Type B pancreatic cell (in vitro differentiated cells): Measurements from ENCODE around the gene CFDP1. TPM values are rescaled to one million over a fixed set of nuclear protein-coding genes. Genes with fewer than 3 reads are reported as not detected.

ENCODE experiments used
- DNase-seq: peaks from one replicate; pipeline ENCODE4 v3.0.0; 2021; ENCODE audit warnings: mixed read lengths; ENCODE audit not compliant: unreplicated experiment; ENCODE audit errors: extremely low spot score
- H3K27ac Mint-ChIP-seq: 2 replicates; pipeline ENCODE4 v1.8.0; 2021; ENCODE audit warnings: mild to moderate bottlenecking, mixed read lengths
- H3K27me3 Mint-ChIP-seq: 2 replicates; pipeline ENCODE4 v1.8.0; 2021; ENCODE audit warnings: mixed read lengths
- H3K36me3 Mint-ChIP-seq: 2 replicates; pipeline ENCODE4 v1.8.0; 2021; ENCODE audit warnings: mixed read lengths
- H3K4me1 Mint-ChIP-seq: one replicate; pipeline ENCODE4 v1.8.0; 2021; ENCODE audit warnings: mixed read lengths; ENCODE audit not compliant: unreplicated experiment
- H3K4me3 Mint-ChIP-seq: 2 replicates; pipeline ENCODE4 v1.8.0; 2021; ENCODE audit warnings: mild to moderate bottlenecking, mixed read lengths
- H3K9me3 Mint-ChIP-seq: 2 replicates; pipeline ENCODE4 v1.8.0; 2021; ENCODE audit warnings: mixed read lengths
- total RNA-seq: library from RNA; stranded (reverse); gene quantifications from 2 replicates; pipeline ENCODE4 v1.2.1, GENCODE V29; 2021; ENCODE audit warnings: low replicate concordance
- TF ChIP-seq, protein P1 (sequence below): fragments of 200-600 bp; sonication (generic); conservative IDR thresholded peaks from 2 replicates; pipeline ENCODE4 v1.5.0; 2021; ENCODE audit warnings: antibody characterized with exemption, mild to moderate bottlenecking

CFDP1 gene
- total RNA-seq, 1 donor from 2014 or later = 84.9 TPM

DNA sequence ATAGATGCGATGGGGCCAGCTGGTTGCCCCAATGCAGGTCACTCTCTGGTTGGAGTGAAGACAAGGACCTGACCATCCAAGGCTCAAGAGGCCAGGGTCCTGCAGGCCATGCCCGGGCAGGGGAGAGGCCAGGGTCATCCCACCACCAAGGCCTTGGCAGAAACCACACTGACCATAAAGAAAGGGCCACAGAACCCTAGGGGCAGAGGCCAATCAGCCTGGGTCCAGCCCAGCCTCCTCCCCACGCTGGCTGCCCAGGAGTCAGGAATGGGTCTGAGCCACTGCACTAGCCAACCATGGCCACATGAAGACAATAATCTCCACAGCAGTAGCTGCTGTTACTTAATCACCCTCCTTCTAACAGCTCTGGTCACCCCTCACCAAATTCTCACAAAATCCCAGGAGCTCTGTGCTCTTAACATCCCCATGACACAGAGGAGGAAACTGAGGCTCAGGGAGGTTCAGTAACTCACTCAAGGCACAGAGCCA lies 171.7 kb downstream of the CFDP1 start:
- Mint-ChIP-seq H3K27me3 (no peaks in the 10 kb centered on the region), H3K4me1 (peaks cover 44% of the 10 kb centered on the region), H3K4me3 (peak overlapping the region; percentile 39), H3K36me3 (no peaks in the 10 kb centered on the region), H3K9me3 (no peaks in the 10 kb centered on the region), H3K27ac (peak overlapping the region; percentile 66)
- peak; percentile 47 for DNase-seq
- TF ChIP-seq, protein P1, sequence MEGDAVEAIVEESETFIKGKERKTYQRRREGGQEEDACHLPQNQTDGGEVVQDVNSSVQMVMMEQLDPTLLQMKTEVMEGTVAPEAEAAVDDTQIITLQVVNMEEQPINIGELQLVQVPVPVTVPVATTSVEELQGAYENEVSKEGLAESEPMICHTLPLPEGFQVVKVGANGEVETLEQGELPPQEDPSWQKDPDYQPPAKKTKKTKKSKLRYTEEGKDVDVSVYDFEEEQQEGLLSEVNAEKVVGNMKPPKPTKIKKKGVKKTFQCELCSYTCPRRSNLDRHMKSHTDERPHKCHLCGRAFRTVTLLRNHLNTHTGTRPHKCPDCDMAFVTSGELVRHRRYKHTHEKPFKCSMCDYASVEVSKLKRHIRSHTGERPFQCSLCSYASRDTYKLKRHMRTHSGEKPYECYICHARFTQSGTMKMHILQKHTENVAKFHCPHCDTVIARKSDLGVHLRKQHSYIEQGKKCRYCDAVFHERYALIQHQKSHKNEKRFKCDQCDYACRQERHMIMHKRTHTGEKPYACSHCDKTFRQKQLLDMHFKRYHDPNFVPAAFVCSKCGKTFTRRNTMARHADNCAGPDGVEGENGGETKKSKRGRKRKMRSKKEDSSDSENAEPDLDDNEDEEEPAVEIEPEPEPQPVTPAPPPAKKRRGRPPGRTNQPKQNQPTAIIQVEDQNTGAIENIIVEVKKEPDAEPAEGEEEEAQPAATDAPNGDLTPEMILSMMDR = no peak

DNA sequence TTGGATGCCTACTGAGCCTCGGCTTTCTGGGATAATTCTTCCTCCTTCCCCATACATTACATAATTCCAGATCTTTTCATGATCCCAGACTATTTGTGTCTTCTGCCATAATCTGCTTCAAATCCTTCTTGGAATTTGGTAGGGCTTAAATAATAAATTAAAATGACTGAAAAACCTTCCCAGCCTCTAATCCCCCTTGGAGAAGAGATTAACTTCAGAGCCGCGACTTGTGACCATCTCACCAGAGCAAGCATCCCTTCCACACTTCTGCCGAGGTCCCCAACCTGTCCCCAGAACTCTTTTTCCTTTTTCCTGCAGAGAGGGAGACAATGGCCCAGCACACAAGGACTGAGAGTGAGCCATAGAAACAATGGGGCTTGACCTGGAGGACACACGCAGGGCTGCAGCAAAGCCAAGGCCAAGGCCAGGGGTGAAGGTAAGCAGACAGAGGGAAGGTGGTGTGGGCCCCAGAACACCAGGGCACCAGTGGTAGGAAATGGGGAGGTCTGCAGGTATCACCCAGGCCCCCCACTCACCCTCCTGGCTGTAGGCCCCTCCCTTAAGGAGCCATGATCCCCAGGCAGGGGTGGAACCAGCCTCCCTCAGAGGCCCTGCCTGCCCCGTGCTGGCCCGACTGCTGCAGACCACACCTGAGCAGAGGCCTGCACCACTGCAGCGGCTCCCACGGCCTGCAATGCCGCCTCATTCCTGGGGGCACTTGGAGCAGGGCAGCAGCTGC lies 172.3 kb downstream of the CFDP1 start:
- H3K4me1 Mint-ChIP-seq = peaks cover 40% of the 10 kb centered on the region
- DNase-seq = no peak
- H3K9me3 Mint-ChIP-seq = no peaks in the 10 kb centered on the region
- no peaks in the 10 kb centered on the region for H3K27me3 Mint-ChIP-seq
- no peaks in the 10 kb centered on the region for H3K36me3 Mint-ChIP-seq
- no peak overlapping the region for H3K27ac Mint-ChIP-seq
- TF ChIP-seq, protein P1 = no peak
- peak overlapping the region; percentile 12 for H3K4me3 Mint-ChIP-seq

DNA sequence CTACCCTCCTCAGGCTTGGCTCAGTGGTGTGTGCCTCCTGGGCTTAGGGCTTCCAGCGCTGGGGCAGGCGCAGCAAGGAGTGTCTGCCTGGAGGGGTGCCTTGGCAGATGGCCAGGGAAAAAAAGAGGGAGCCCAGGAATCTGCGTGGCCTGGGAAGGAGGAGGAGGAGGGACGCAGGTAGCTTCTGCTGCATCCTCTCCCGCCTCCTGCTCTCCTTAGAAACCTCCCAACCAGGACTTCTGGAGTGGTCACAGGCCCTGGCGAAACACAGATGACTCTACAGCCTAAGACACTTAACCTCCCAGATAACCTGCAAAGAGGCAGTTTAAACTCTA lies 174.5 kb downstream of the CFDP1 start:
- H3K36me3 Mint-ChIP-seq = no peaks in the 10 kb centered on the region
- H3K27ac Mint-ChIP-seq = no peak overlapping the region
- peaks cover 43% of the 10 kb centered on the region for H3K4me1 Mint-ChIP-seq
- no peak overlapping the region for H3K4me3 Mint-ChIP-seq
- H3K27me3 Mint-ChIP-seq = no peaks in the 10 kb centered on the region
- no peak for DNase-seq
- H3K9me3 Mint-ChIP-seq = no peaks in the 10 kb centered on the region
- TF ChIP-seq, protein P1 = no peak

DNA sequence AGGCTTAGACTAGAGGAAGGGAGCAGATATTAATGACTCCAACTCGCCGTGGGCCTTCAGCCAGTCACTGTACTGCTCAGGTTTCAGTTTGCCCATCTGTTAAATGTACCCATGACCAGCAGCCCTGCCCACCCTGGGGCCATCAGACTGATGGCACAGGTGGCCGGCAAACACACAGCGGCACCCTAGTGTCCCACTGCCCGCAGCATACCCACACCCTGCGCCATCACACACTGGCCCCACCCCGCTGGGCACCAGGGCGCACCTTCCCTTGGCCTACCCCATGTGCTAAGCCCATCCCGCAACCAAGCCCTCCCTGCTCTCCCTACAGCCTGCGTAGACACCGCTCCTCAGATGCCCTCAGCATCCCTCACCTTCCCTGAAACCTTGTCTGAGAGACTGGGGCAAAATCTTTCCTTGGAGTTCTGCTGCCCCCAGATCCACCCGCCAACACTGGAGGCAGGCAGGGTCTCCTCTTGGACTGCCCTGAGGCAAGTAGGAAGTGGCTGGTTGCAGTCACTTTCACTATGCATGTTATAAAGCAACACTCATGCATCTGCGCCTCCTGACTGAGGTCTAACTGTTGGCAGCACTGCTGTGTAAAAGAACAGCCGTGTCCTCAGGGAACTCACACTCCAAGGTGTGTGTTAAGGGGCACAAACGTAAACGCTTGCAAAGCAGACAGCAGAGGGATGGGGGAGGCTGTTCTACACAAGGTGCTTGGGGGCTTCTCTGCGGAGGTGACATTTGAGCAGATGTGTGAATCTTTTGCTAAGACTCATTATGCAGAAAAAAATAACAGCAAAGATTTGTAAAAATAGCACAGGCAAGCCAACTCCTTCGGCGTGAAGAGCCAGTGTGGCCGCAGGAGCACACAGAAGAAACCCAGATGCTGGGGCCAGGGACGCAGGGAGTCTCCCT lies 175.2 kb downstream of the CFDP1 start:
- H3K4me1 Mint-ChIP-seq = peaks cover 38% of the 10 kb centered on the region
- H3K27ac Mint-ChIP-seq = peak overlapping the region; percentile 84

DNA sequence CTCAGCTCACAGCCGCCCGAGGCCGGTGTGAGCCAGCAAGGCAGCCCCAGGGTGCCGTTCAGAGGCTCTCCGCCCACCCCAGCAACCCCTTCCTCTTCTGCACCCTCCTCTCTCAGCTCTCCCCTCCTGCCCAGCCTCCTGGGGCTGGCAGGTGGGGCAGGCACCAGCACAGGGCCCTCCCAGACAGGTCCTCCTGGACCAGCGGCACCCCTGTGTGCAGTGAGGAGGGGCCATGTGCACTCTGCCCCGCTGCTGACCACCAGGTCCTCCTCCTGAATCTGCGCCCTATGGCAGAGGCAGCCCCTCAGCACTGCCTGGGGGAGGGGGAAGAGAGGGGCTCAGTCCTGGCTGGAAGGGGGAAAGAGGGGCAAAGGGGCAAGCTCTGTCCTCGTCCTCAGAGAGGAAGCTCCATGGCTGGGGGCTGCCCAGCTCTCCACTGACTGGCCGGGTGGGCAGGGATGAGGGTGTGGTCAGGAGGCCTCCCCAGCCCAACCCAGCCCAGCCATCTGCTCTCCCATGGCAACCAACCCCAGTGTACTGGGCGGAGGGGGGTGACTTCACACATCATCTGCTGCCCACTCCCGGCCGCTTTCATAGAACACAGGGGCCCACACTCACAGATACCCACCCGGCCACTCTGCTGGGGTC lies 176.5 kb downstream of the CFDP1 start:
- Mint-ChIP-seq H3K4me1 (peaks cover 32% of the 10 kb centered on the region), H3K27me3 (no peaks in the 10 kb centered on the region), H3K9me3 (no peaks in the 10 kb centered on the region), H3K27ac (peak overlapping the region; percentile 71), H3K36me3 (no peaks in the 10 kb centered on the region), H3K4me3 (peak overlapping the region; percentile 49)
- TF ChIP-seq, protein P1 = no peak
- no peak for DNase-seq

More for the DNA sequence above, 175.2 kb downstream of the CFDP1 start:
- no peaks in the 10 kb centered on the region for H3K9me3 Mint-ChIP-seq
- DNase-seq = no peak
- H3K36me3 Mint-ChIP-seq = no peaks in the 10 kb centered on the region
- H3K4me3 Mint-ChIP-seq = peak overlapping the region; percentile 75
- TF ChIP-seq, protein P1 = no peak
- no peaks in the 10 kb centered on the region for H3K27me3 Mint-ChIP-seq
